ENCODE results near the gene JARID2. TPM values are rescaled to one million over a fixed set of nuclear protein-coding genes. Genes with fewer than 3 reads are reported as not detected.

Gene JARID2
- total RNA-seq, 1 experiment from 2014 or later = 21.0 TPM

DNA sequence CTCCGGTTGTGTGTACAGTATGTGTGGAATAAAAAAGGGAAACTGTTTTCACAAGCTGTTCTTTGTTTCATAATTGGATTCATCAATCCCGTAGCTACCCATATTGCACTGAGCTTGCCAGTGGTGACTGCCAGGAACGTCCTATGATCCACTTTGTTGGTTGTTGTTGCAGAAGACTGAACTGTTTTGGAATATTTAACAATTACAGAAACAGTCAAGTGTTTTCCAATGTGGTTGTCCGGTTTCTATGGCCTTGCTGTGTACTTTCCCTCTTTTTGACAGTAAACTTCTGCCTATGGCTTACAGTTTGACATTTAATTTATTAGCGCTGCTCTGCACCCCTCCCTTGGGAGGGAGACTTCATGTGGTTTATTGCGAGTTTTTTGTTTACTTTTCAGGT, 275.7 kb downstream of the JARID2 start:
- Mint-ChIP-seq H3K36me3 (ENCODE audit: insufficient read depth, unreplicated experiment) (peaks cover 61% of the 10 kb centered on the region), H3K4me3 (ENCODE audit: unreplicated experiment) (no peak overlapping the region), H3K9me3 (ENCODE audit: unreplicated experiment) (no peaks in the 10 kb centered on the region), H3K27me3 (ENCODE audit: insufficient read depth, unreplicated experiment) (no peaks in the 10 kb centered on the region), H3K27ac (ENCODE audit: low read depth, unreplicated experiment) (no peak overlapping the region), H3K4me1 (ENCODE audit: insufficient read depth, unreplicated experiment) (peaks cover 6% of the 10 kb centered on the region)
- CTCF ChIA-PET = interaction anchor here (0.9 to 1.0 kb wide), 2 partner anchors 102 to 1455 kb away, joined by 3 read pairs; no protein-coding TSS in a partner anchor
- POLR2A ChIA-PET = interaction anchor here (1.0 kb wide), 1 partner anchor 13 kb away, joined by 3 read pairs; no protein-coding TSS in a partner anchor
- TF ChIP-seq, protein P1, sequence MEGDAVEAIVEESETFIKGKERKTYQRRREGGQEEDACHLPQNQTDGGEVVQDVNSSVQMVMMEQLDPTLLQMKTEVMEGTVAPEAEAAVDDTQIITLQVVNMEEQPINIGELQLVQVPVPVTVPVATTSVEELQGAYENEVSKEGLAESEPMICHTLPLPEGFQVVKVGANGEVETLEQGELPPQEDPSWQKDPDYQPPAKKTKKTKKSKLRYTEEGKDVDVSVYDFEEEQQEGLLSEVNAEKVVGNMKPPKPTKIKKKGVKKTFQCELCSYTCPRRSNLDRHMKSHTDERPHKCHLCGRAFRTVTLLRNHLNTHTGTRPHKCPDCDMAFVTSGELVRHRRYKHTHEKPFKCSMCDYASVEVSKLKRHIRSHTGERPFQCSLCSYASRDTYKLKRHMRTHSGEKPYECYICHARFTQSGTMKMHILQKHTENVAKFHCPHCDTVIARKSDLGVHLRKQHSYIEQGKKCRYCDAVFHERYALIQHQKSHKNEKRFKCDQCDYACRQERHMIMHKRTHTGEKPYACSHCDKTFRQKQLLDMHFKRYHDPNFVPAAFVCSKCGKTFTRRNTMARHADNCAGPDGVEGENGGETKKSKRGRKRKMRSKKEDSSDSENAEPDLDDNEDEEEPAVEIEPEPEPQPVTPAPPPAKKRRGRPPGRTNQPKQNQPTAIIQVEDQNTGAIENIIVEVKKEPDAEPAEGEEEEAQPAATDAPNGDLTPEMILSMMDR (IDR thresholded peaks at IDR 0.05; ENCODE audit: unreplicated experiment) = no peak
- BruUV-seq (replicated peaks) = no TSS peak
- intact Hi-C loops (cut with micrococcal nuclease) = no loop called here
- no peak for DNase-seq (ENCODE audit: unreplicated experiment)

DNA sequence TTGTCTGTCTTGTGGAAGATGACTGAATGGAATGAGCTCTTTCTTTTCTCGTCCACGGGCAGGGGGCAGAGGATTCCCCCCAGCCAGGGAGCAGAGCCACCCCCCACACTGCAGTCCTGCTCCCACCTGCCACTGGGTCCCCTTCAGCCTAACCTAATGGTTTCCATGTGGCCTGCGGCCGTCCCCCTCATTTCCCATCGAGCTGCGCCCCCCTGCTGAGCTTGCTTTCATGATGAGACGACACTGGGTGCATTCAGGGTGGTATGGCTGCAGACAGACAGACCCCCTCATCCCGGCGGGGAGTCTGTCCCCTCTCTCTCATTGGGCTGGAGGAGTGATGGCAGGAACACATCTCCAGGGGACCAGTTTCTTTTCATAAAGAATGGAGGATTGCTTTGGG, 276.2 kb downstream of the JARID2 start:
- no TSS peak for BruUV-seq (replicated peaks)
- TF ChIP-seq, protein P1 (IDR thresholded peaks at IDR 0.05; ENCODE audit: unreplicated experiment) = no peak
- H3K4me3 Mint-ChIP-seq (ENCODE audit: unreplicated experiment) = no peak overlapping the region
- H3K9me3 Mint-ChIP-seq (ENCODE audit: unreplicated experiment) = no peaks in the 10 kb centered on the region
- no peak for DNase-seq (ENCODE audit: unreplicated experiment)
- no peak overlapping the region for H3K27ac Mint-ChIP-seq (ENCODE audit: low read depth, unreplicated experiment)
- H3K36me3 Mint-ChIP-seq (ENCODE audit: insufficient read depth, unreplicated experiment) = peaks cover 61% of the 10 kb centered on the region
- peaks cover 6% of the 10 kb centered on the region for H3K4me1 Mint-ChIP-seq (ENCODE audit: insufficient read depth, unreplicated experiment)
- H3K27me3 Mint-ChIP-seq (ENCODE audit: insufficient read depth, unreplicated experiment) = no peaks in the 10 kb centered on the region
- intact Hi-C loops (cut with micrococcal nuclease) = no loop called here
- CTCF ChIA-PET = interaction anchor here (0.9 to 1.0 kb wide), 3 partner anchors 31 to 1455 kb away, joined by 3 read pairs; no protein-coding TSS in a partner anchor
- POLR2A ChIA-PET = interaction anchor here (1.0 kb wide), 1 partner anchor 13 kb away, joined by 3 read pairs; no protein-coding TSS in a partner anchor

DNA sequence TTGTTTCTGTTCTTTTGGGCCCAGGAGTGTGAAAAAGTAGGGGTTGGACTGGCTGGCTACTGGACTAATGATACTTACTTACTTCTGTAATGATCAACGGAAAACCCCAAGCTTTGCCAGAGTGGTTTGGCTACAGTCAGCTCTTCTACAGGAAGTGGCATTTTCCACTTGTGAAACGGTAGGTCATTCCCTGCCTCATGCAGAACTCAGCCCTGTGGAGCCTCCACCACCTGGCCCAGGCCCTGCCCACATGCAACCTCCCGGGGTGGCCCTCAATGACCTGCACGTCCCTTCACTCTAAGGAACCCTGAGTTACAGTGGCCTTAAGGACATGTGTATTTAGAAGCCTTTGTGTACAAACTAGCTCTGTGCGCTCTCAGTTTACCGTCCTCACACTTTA, 276.6 kb downstream of the JARID2 start:
- BruUV-seq (replicated peaks) = no TSS peak
- DNase-seq (ENCODE audit: unreplicated experiment) = no peak
- ChIA-PET POLR2A (interaction anchor here (1.0 kb wide), 1 partner anchor 12 kb away, joined by 3 read pairs; no protein-coding TSS in a partner anchor), CTCF (interaction anchor here (0.9 to 1.0 kb wide), 3 partner anchors 31 to 1455 kb away, joined by 3 read pairs; no protein-coding TSS in a partner anchor)
- Mint-ChIP-seq H3K27ac (ENCODE audit: low read depth, unreplicated experiment) (no peak overlapping the region), H3K4me1 (ENCODE audit: insufficient read depth, unreplicated experiment) (peaks cover 6% of the 10 kb centered on the region), H3K4me3 (ENCODE audit: unreplicated experiment) (no peak overlapping the region), H3K27me3 (ENCODE audit: insufficient read depth, unreplicated experiment) (no peaks in the 10 kb centered on the region), H3K9me3 (ENCODE audit: unreplicated experiment) (no peaks in the 10 kb centered on the region), H3K36me3 (ENCODE audit: insufficient read depth, unreplicated experiment) (peaks cover 61% of the 10 kb centered on the region)
- intact Hi-C loops (cut with micrococcal nuclease) = no loop called here
- TF ChIP-seq, protein P1 (IDR thresholded peaks at IDR 0.05; ENCODE audit: unreplicated experiment) = no peak

DNA sequence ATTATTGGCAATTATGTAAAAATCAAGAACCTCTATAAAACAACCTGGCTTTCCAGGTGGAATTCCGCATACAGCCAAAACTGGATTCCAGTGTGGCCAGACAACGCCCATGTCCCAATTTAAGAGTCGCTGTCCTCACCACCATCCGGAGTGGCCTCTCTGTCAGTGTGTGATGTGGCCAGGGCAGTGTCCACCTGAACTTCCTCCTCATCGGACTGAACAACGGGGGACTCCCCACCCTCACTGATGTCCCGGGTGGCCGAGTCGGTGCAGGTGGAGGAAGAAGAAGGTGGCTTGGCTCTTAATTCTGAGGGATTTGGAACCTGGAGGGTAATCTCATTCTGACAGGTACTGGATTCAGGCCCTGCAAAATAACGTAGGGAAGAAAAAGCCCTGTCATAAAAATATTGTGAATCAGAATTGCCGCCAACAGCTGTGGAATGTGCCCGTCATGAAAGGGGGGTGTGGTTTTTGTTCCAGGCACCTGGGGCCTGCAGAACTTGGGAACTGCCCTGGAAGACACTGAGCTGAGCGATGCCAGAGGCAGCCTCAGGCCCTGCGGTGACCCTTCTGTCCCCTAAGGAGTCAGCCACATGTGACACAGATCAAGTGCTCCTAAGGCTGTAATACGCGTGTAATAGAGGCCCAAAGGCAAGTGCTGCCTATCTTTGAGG, 277.1 kb downstream of the JARID2 start:
- peaks cover 55% of the 10 kb centered on the region for H3K36me3 Mint-ChIP-seq (ENCODE audit: insufficient read depth, unreplicated experiment)
- intact Hi-C loops (cut with micrococcal nuclease) = no loop called here
- POLR2A ChIA-PET = no interaction called here

More for the DNA sequence above, 277.1 kb downstream of the JARID2 start:
- H3K4me1 Mint-ChIP-seq (ENCODE audit: insufficient read depth, unreplicated experiment) = peaks cover 6% of the 10 kb centered on the region
- CTCF ChIA-PET = interaction anchor here (0.9 kb wide), 1 partner anchor 30 kb away, joined by 3 read pairs; no protein-coding TSS in a partner anchor
- H3K27me3 Mint-ChIP-seq (ENCODE audit: insufficient read depth, unreplicated experiment) = no peaks in the 10 kb centered on the region
- H3K9me3 Mint-ChIP-seq (ENCODE audit: unreplicated experiment) = no peaks in the 10 kb centered on the region
- DNase-seq (ENCODE audit: unreplicated experiment) = no peak
- H3K4me3 Mint-ChIP-seq (ENCODE audit: unreplicated experiment) = no peak overlapping the region
- TF ChIP-seq, protein P1 (IDR thresholded peaks at IDR 0.05; ENCODE audit: unreplicated experiment) = no peak
- no peak overlapping the region for H3K27ac Mint-ChIP-seq (ENCODE audit: low read depth, unreplicated experiment)
- BruUV-seq (replicated peaks) = no TSS peak
